IPS-20b (cell line): Measurements from ENCODE around the gene ZNF608.

Source experiments
- H3K27ac ChIP-seq: one replicate; pipeline ENCODE4 v1.5.1; 2013; ENCODE audit warnings: low read length
- H3K27me3 ChIP-seq: 2 replicates; pipeline ENCODE4 v1.6.1; 2013; ENCODE audit warnings: mild to moderate bottlenecking, low read length, inconsistent platforms; ENCODE audit not compliant: insufficient read depth
- H3K36me3 ChIP-seq: 2 replicates; pipeline ENCODE4 v1.6.1; 2013; ENCODE audit warnings: low read depth, mild to moderate bottlenecking, inconsistent platforms, low read length, moderate library complexity; ENCODE audit not compliant: insufficient read depth
- H3K4me1 ChIP-seq: 2 replicates; pipeline ENCODE4 v1.6.1; 2013; ENCODE audit warnings: mild to moderate bottlenecking, control low read depth, inconsistent platforms, low read length, moderate library complexity; ENCODE audit not compliant: insufficient read depth
- H3K4me3 ChIP-seq: 2 replicates; pipeline ENCODE4 v1.5.1; 2013; ENCODE audit warnings: mild to moderate bottlenecking, low read length, inconsistent platforms
- H3K9ac ChIP-seq: 2 replicates; pipeline ENCODE4 v1.6.1; 2013; ENCODE audit warnings: low read depth, mild to moderate bottlenecking, inconsistent platforms, low read length, moderate library complexity
- H3K9me3 ChIP-seq: 2 replicates; pipeline ENCODE4 v1.6.1; 2013; ENCODE audit warnings: mild to moderate bottlenecking, low read depth, low read length, inconsistent platforms; ENCODE audit not compliant: insufficient read depth

The ZNF608 gene

GRCh38 chr5:124748687-124749594 is 2.5 kb upstream of the ZNF608 start:
- Histone ChIP-seq H3K9ac (peak overlapping the region; percentile 92), H3K4me3 (peak overlapping the region; percentile 87), H3K4me1 (peaks cover 42% of the 10 kb centered on the region), H3K36me3 (peaks cover 3% of the 10 kb centered on the region; the same call in 1 of the 2 replicates), H3K27ac (peak overlapping the region; percentile 80), H3K27me3 (no peaks in the 10 kb centered on the region), H3K9me3 (no peaks in the 10 kb centered on the region)

DNA sequence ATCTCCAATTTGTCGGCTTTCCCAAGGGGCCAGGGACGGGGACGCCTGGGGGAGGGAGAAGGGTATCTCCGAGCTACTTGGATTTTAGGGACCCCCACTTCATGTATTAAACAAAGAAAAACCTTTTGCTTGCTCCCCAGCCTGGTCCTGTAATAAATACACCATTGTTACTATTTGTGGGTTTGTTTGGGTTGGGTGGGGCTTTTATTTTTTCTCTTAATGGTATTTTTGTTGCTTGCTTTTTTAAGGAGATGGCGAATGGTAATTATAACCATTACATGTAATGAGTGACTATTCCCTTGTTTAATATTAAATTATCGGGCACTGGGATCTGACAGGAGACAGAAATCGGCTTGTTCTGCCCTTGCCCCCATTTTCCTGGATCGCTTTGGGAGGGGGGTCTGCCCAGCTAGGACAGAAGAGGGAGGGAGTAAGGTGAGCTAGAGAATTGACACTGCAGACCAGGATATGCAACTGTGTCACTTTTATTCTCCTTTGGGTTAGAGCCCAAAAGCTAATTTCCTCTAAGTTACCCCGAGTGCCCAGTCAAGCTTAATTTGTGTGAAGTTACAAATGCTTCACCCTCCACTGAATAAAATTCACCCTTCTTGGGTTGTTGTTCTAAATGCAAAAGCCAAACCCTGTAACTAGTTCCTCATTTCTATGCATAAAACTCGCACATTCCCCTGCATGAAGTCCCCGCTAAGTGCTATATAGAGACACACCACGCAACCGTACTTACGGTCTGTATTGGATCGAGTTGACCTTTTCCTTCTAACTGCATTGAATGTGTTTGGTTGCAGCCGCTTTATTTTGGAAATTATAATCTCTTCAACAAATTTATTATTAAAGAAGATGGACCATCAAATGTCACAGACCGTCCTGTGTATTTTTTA is 1.6 kb upstream of the ZNF608 start:
- Histone ChIP-seq H3K27ac (peak overlapping the region; percentile 86), H3K9ac (peak overlapping the region; percentile 92), H3K27me3 (no peaks in the 10 kb centered on the region)

DNA sequence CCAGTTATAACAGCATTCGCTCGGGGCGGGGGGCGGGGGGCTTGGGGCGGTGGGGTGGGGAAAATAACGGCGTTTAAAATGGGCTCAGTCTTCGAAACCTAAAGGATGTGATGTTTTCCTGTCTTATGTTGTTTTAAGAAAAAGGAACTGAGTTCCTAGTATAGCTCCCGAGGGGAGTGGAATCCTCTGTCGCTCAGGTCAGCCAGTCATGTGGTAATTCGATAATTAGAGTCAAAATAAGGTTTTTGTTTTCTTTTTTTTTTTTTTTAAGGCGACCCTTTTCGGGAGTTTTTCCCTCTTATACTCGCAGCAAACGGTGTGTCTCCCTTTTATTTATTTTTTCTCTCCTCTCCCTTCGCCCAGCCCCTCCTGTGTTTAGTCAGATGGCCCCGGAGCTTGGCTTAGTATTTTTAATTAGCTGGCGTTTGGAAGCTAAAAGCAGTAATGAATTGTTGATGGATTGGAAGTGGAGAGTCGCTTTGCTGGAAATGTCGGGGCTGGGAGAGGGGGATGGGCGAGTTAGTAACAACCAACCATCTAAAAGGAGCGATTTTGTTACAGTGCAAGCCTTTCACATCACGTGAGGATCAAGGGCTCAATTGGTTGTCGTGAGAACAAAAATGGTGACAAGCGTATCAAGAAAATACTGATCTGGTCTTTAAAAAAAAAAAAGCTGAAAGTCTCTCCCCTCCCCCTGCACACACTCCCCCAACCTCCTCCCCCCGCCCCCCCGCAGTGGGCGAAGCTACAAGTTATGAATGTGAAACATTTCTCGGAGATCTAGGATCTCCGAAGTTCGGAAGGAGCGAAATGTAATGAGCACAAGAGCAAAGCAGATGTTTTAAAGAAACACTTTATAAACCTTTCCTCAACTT is 714 bp upstream of the ZNF608 start:
- H3K9me3 ChIP-seq, result no peaks in the 10 kb centered on the region
- peak overlapping the region; percentile 92 for H3K9ac ChIP-seq
- H3K4me3 ChIP-seq, result peak overlapping the region; percentile 87
- peaks cover 7% of the 10 kb centered on the region for H3K36me3 ChIP-seq
- H3K4me1 ChIP-seq, result peaks cover 44% of the 10 kb centered on the region
- H3K27ac ChIP-seq, result peak overlapping the region; percentile 86
- no peaks in the 10 kb centered on the region for H3K27me3 ChIP-seq

More for the DNA sequence above, 1.6 kb upstream of the ZNF608 start:
- Histone ChIP-seq H3K4me1 (peaks cover 38% of the 10 kb centered on the region), H3K36me3 (peaks cover 5% of the 10 kb centered on the region), H3K4me3 (peak overlapping the region; percentile 87), H3K9me3 (no peaks in the 10 kb centered on the region)

DNA sequence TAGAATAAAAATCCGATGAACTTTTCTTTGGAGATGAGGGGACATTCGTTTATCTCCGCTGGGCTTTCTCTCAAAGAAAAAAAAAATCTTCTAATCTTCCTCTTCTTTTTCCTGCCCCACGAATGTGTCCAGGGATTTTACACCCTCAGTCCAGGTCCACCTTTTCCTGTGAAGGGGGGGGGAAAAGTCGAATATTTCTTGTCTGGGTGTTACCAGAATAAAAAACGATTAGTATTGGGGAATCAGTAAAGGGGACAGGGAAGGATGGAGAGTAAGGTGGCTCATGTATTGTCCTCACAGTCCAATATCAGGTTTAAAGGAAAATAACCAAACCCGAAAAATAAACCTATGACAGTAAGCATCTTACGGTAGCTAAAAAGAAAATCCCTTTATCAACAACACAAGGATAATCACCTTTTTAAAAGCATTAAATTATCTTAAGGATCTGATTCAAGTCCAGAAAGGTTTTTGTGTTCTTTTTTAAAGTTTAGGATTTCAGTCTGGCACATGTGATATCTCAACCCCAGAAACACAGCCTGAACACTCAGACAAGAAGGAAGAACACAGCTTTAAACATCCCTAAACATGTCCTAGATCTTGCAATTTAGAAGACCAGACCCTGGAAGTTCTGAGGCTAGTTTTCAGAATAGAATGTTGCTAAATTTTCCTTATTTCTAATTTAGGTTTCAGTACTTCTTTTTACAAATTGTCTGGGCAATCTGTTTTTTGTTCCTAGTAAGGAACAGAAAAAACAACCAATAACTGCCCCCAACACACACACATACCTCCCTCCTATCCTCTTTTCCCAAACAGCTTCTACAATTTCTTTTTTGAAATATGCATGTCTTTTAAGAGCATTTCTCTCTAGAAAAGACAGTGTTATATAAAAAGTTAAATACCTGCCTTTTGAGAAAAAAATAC is 1.2 kb downstream of the ZNF608 start:
- H3K9me3 ChIP-seq, result no peaks in the 10 kb centered on the region
- peaks cover 46% of the 10 kb centered on the region for H3K4me1 ChIP-seq
- peaks cover 11% of the 10 kb centered on the region for H3K36me3 ChIP-seq
- H3K27ac ChIP-seq, result no peak overlapping the region
- H3K9ac ChIP-seq, result peak overlapping the region; percentile 88
- no peaks in the 10 kb centered on the region for H3K27me3 ChIP-seq
- H3K4me3 ChIP-seq, result peak overlapping the region; percentile 87

- H3K9me3 ChIP-seq, result no peaks in the 10 kb centered on the region
- H3K27me3 ChIP-seq, result no peaks in the 10 kb centered on the region
- H3K4me1 ChIP-seq, result peaks cover 46% of the 10 kb centered on the region
- peak overlapping the region; percentile 87 for H3K4me3 ChIP-seq
- no peak overlapping the region for H3K27ac ChIP-seq
- peaks cover 11% of the 10 kb centered on the region for H3K36me3 ChIP-seq
- H3K9ac ChIP-seq, result peak overlapping the region; percentile 88
These were observed 2.1 kb downstream of the ZNF608 start for GRCh38 chr5:124744170-124744971.

DNA sequence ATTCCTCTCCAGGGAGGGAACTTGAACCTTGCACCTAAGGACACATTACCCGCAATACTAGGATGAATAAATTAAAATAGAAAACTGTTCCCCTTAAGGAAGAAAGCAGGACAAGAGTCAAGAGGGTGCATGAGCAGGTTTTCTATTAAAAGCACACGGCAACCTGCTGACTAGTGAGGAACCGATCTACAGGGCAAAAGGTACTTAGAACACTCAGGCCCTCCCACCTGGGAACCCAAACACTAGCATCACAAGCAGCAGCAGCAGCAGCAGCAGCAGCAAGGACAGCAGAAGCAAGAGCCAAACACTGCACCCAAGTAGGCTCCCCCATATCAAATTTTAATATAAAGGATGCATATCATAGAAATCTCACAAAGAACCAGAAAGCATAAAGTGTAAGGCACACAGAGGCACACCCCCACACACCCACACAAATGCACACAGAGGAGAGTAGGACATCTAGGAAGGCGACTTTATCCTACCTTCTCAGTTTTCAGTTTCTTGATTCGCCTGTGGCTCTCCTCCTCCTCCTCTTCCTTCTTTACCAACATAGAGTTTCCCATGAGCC is 2.8 kb downstream of the ZNF608 start:
- no peaks in the 10 kb centered on the region for H3K9me3 ChIP-seq
- H3K4me1 ChIP-seq, result peaks cover 49% of the 10 kb centered on the region
- peaks cover 11% of the 10 kb centered on the region for H3K36me3 ChIP-seq
- H3K27me3 ChIP-seq, result no peaks in the 10 kb centered on the region
- peak overlapping the region; percentile 88 for H3K9ac ChIP-seq
- peak overlapping the region; percentile 87 for H3K4me3 ChIP-seq
- H3K27ac ChIP-seq, result no peak overlapping the region

- Histone ChIP-seq H3K9me3 (no peaks in the 10 kb centered on the region), H3K27ac (no peak overlapping the region), H3K9ac (peak overlapping the region; percentile 88; the same call in 1 of the 2 replicates), H3K4me3 (peak overlapping the region; percentile 87), H3K27me3 (no peaks in the 10 kb centered on the region), H3K4me1 (peaks cover 55% of the 10 kb centered on the region), H3K36me3 (peaks cover 11% of the 10 kb centered on the region)
These were observed 3.3 kb downstream of the ZNF608 start for GRCh38 chr5:124742983-124743601.

GRCh38 chr5:124742521-124742920 is 3.9 kb downstream of the ZNF608 start:
- Histone ChIP-seq H3K27ac (no peak overlapping the region), H3K4me1 (peaks cover 59% of the 10 kb centered on the region), H3K4me3 (peak overlapping the region; percentile 87), H3K9me3 (no peaks in the 10 kb centered on the region), H3K9ac (peak overlapping the region; percentile 88; the same call in 1 of the 2 replicates), H3K27me3 (no peaks in the 10 kb centered on the region), H3K36me3 (peaks cover 11% of the 10 kb centered on the region)

DNA sequence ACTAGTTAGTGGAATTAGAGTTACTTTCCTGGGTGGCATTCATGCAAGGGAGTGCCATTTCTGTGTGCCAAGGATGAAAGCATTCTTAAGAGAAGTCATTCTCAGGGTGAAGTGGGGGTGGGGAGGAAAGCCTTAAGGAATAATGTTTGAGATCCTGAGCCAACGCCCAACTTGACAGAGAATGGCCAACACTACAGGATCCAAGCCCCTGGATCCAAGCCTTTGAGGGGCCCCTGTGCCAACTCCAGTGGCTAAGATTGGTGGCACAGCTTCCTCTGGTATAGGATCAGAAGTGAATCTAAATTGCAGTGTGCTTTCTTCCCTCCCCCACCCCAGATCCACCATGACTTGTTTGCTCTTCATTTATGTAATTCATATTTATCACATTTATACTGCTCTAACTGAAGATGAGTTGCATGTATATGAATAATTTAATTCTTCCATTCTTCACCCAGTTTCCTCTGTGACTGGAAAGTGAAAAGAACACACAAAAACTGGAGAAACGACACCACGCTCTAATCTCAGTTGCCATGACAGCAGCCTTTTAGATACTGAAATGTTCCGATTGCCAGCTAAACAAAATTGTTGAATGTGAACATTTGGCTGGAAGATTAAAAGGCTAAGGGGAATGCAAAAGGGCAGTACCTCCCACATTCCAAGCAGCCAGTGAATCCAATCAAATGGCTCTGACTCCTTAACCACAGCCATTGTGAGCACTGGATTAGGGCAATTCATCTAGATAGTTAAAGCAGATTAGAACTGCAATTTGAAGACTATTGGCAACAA is 4.5 kb downstream of the ZNF608 start:
- H3K4me3 ChIP-seq, result peak overlapping the region; percentile 87
- H3K27ac ChIP-seq, result no peak overlapping the region
- peaks cover 11% of the 10 kb centered on the region for H3K36me3 ChIP-seq
- H3K4me1 ChIP-seq, result peaks cover 65% of the 10 kb centered on the region
- no peaks in the 10 kb centered on the region for H3K27me3 ChIP-seq
- H3K9me3 ChIP-seq, result no peaks in the 10 kb centered on the region
- H3K9ac ChIP-seq, result no peak overlapping the region
